Panc1 (cell line): ENCODE data around the gene PRR35. TPM values are rescaled to one million over a fixed set of nuclear protein-coding genes. Genes with fewer than 3 reads are reported as not detected.

ENCODE experiments used
- ATAC-seq: fragments of 200-7000 bp; cut with Tn5 transposase; 2 replicates; pipeline ENCODE4 v1.9.1; 2020; ENCODE audit warnings: mild to moderate bottlenecking, moderate library complexity
- BruUV-seq: library from RNA; stranded (reverse); fragments of 400-500 nt; replicated peaks from 2 replicates; lab custom pipeline; 2021; lab: Mats Ljungman, UMichigan
- CTCF ChIA-PET: fragments of 300-600 bp; sonication (Branson Sonifier 250); formaldehyde crosslinking; loops from one replicate; lab custom pipeline; 2022; ENCODE audit warnings: antibody characterized with exemption; lab: Charles Lee
- POLR2A ChIA-PET: fragments of 300-600 bp; sonication (Branson Sonifier 250); formaldehyde crosslinking; loops from one replicate; lab custom pipeline; 2022; ENCODE audit warnings: antibody characterized with exemption; lab: Charles Lee
- DNase-seq: peaks from one replicate; pipeline ENCODE4 v3.0.0-alpha.2; 2010; ENCODE audit warnings: low read depth, low spot score
- H3K27ac ChIP-seq: 2 replicates; pipeline ENCODE4 v1.5.1; 2011; ENCODE audit warnings: mild to moderate bottlenecking, low read length, inconsistent platforms
- H3K27me3 ChIP-seq: fragments of 200-500 bp; sonication (Bioruptor generic); 2 replicates; pipeline ENCODE4 v1.6.0; 2014; ENCODE audit warnings: low read length, inconsistent platforms; ENCODE audit not compliant: control insufficient read depth, insufficient read depth
- H3K36me3 ChIP-seq: fragments of 200-500 bp; sonication (Bioruptor generic); 2 replicates; pipeline ENCODE4 v1.5.1; 2014; ENCODE audit warnings: inconsistent platforms, mild to moderate bottlenecking, low read length, moderate library complexity; ENCODE audit not compliant: control insufficient read depth, insufficient read depth
- H3K4me1 ChIP-seq: 2 replicates; pipeline ENCODE4 v1.5.1; 2011; ENCODE audit warnings: inconsistent platforms, mild to moderate bottlenecking, low read length, moderate library complexity; ENCODE audit not compliant: control insufficient read depth, insufficient read depth
- H3K4me3 ChIP-seq, 2 experiments: 2 replicates each; pipeline ENCODE4 v1.5.1; 2011 to 2012; ENCODE audit warnings: low read depth in 2 of 2, low read length in 2 of 2, mild to moderate bottlenecking in 2 of 2, inconsistent platforms in 1 of 2, moderate library complexity in 1 of 2
- H3K9me3 ChIP-seq: fragments of 200-500 bp; sonication (Bioruptor generic); 2 replicates; pipeline ENCODE4 v1.5.1; 2014; ENCODE audit warnings: low read depth, mild to moderate bottlenecking, inconsistent platforms, low read length, moderate library complexity; ENCODE audit not compliant: control insufficient read depth, insufficient read depth
- POLR2AphosphoS5 ChIP-seq: IDR thresholded peaks from 2 replicates; pipeline ENCODE4 v1.6.1; 2012; ENCODE audit warnings: mild to moderate bottlenecking, low read depth, low read length, moderate library complexity
- SIN3A ChIP-seq: IDR thresholded peaks from 2 replicates; pipeline ENCODE4 v1.6.1; 2012; ENCODE audit warnings: low read depth, mild to moderate bottlenecking, low read length, moderate library complexity, borderline replicate concordance; ENCODE audit not compliant: insufficient read depth
- TCF7L2 ChIP-seq: IDR thresholded peaks from 2 replicates; pipeline ENCODE4 v1.6.1; 2011; ENCODE audit warnings: mild to moderate bottlenecking, low read depth, low read length, inconsistent platforms
- in situ Hi-C: cut with HindIII; loops from 2 replicates; pipeline ENCODE4 v1.10.0; 2016; ENCODE audit warnings: low sequenced_read_pairs, low pct_unique_long_range_greater_than_20kb
- intact Hi-C: fragments of 100-400 bp; cut with micrococcal nuclease; formaldehyde crosslinking; loops from one replicate; pipeline ENCODE4 v1.10.0; 2022; ENCODE audit not compliant: unreplicated experiment
- total RNA-seq: library from RNA; stranded (reverse); gene quantifications from one replicate; pipeline ENCODE4 v1.2.1, GENCODE V29; 2021; ENCODE audit not compliant: unreplicated experiment
- TF ChIP-seq, protein P1 (sequence below): fragments of 450-650 bp; IDR thresholded peaks from 2 replicates; pipeline ENCODE4 v1.5.1; 2017; ENCODE audit warnings: mild to moderate bottlenecking
- TF ChIP-seq, protein P2 (sequence below), 2 experiments: IDR thresholded peaks; 2 replicates each; pipeline ENCODE4 v1.6.1; 2011 to 2012; ENCODE audit warnings: low read depth in 2 of 2, control low read depth in 1 of 2, low read length in 1 of 2, mild to moderate bottlenecking in 1 of 2, moderate library complexity in 1 of 2; ENCODE audit not compliant: insufficient read depth in 1 of 2

Gene PRR35
- total RNA-seq, 1 experiment from 2014 or later: 2.2 TPM

DNA sequence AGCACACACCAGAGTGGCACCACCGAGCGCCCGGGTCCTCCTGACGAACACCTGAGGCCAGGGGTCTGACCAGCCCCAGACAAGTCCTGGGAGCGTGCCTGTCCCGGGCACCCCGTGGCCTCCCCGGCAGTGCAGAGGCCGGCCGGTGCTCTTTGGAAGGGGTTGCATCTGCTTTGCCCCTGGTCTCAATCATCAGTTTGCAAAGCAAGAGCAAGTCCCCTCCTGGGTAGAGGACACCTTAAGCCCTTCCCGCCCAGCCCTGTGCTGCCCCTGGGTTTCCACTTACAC is 44.3 kb upstream of the PRR35 start:
- H3K36me3 ChIP-seq: no peaks in the 10 kb centered on the region
- no TSS peak for BruUV-seq
- H3K27me3 ChIP-seq: no peaks in the 10 kb centered on the region
- ChIA-PET CTCF (no interaction called here), POLR2A (no interaction called here)
- in situ Hi-C loops (no loop called here), intact Hi-C loops (no loop called here)
- DNase-seq (no peak), ATAC-seq (no peak)
- TF ChIP-seq, protein P1, sequence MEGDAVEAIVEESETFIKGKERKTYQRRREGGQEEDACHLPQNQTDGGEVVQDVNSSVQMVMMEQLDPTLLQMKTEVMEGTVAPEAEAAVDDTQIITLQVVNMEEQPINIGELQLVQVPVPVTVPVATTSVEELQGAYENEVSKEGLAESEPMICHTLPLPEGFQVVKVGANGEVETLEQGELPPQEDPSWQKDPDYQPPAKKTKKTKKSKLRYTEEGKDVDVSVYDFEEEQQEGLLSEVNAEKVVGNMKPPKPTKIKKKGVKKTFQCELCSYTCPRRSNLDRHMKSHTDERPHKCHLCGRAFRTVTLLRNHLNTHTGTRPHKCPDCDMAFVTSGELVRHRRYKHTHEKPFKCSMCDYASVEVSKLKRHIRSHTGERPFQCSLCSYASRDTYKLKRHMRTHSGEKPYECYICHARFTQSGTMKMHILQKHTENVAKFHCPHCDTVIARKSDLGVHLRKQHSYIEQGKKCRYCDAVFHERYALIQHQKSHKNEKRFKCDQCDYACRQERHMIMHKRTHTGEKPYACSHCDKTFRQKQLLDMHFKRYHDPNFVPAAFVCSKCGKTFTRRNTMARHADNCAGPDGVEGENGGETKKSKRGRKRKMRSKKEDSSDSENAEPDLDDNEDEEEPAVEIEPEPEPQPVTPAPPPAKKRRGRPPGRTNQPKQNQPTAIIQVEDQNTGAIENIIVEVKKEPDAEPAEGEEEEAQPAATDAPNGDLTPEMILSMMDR: no peak
- TF ChIP-seq POLR2AphosphoS5 (no peak), TCF7L2 (no peak), SIN3A (no peak)
- TF ChIP-seq, protein P2, sequence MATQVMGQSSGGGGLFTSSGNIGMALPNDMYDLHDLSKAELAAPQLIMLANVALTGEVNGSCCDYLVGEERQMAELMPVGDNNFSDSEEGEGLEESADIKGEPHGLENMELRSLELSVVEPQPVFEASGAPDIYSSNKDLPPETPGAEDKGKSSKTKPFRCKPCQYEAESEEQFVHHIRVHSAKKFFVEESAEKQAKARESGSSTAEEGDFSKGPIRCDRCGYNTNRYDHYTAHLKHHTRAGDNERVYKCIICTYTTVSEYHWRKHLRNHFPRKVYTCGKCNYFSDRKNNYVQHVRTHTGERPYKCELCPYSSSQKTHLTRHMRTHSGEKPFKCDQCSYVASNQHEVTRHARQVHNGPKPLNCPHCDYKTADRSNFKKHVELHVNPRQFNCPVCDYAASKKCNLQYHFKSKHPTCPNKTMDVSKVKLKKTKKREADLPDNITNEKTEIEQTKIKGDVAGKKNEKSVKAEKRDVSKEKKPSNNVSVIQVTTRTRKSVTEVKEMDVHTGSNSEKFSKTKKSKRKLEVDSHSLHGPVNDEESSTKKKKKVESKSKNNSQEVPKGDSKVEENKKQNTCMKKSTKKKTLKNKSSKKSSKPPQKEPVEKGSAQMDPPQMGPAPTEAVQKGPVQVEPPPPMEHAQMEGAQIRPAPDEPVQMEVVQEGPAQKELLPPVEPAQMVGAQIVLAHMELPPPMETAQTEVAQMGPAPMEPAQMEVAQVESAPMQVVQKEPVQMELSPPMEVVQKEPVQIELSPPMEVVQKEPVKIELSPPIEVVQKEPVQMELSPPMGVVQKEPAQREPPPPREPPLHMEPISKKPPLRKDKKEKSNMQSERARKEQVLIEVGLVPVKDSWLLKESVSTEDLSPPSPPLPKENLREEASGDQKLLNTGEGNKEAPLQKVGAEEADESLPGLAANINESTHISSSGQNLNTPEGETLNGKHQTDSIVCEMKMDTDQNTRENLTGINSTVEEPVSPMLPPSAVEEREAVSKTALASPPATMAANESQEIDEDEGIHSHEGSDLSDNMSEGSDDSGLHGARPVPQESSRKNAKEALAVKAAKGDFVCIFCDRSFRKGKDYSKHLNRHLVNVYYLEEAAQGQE (IDR thresholded peaks at IDR 0.05; ENCODE audit: insufficient read depth in 1 of 2, low read depth in 2 of 2, low read length in 1 of 2): no peak
- no peaks in the 10 kb centered on the region for H3K9me3 ChIP-seq
- H3K27ac ChIP-seq: no peak overlapping the region
- no peak overlapping the region for H3K4me3 ChIP-seq
- H3K4me1 ChIP-seq: no peaks in the 10 kb centered on the region

DNA sequence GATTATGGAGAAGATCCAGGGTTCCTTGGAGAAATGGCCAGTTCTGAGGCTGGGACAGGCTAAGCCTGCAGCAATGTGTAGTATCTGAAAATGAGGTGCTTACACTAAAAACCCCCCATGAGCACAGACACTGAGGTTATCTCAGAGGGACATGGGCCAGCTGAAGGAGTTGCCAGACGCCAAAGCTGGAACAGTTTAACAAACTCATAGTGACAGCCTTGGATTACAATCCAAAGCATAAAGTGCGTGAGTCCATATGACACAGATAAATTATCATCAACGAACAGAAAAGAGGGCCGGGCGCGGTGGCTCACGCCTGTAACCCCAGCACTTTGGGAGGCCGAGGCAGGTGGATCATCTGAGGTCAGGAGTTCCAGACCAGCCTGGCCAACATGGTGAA is 43.9 kb upstream of the PRR35 start:
- no peak for DNase-seq
- TF ChIP-seq SIN3A (no peak), TCF7L2 (no peak), POLR2AphosphoS5 (no peak)
- TF ChIP-seq, protein P2 (IDR thresholded peaks at IDR 0.05; ENCODE audit: insufficient read depth in 1 of 2, low read depth in 2 of 2, low read length in 1 of 2): no peak
- TF ChIP-seq, protein P1: no peak
- ATAC-seq: no peak
- intact Hi-C loops: no loop called here
- no TSS peak for BruUV-seq
- no peaks in the 10 kb centered on the region for H3K36me3 ChIP-seq
- H3K4me1 ChIP-seq: no peaks in the 10 kb centered on the region
- no peak overlapping the region for H3K27ac ChIP-seq
- in situ Hi-C loops: no loop called here
- H3K4me3 ChIP-seq: no peak overlapping the region
- CTCF ChIA-PET: no interaction called here
- no peaks in the 10 kb centered on the region for H3K27me3 ChIP-seq
- H3K9me3 ChIP-seq: no peaks in the 10 kb centered on the region
- POLR2A ChIA-PET: no interaction called here
